GM10266 (cell line): ENCODE measurements around the gene LRP5.
A peak's percentile ranks its signal among the peaks of the same experiment; 100 is the strongest.

Source experiments
- DNase-seq: peaks from one replicate; pipeline ENCODE4 v3.0.0; 2012; ENCODE audit errors: extremely low spot score
- CTCF ChIP-seq: IDR thresholded peaks from 2 replicates; pipeline ENCODE4 v1.5.1; 2012; ENCODE audit warnings: mild to moderate bottlenecking, low read depth; ENCODE audit not compliant: control insufficient read depth, insufficient read depth; ENCODE audit errors: missing control alignments

LRP5 gene

DNA sequence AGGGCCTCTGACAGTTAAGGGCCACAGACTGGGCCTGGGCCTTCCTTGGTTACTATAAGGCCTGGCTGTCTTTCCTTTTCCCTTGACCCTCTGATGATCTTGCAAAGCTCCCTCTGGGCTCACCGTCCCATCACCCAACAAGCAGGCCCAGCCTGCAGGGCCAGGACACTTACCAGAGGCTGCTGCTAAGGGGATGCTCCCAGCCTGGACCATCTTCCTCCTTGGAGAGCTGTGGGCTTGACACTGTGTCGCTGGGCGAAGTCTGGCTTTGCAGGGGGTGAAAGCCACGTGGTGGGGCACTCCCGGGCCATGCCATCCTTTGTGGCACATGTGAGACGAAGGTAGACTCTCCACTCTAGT, 44.5 kb upstream of the LRP5 start:
- no peak for DNase-seq
- TF ChIP-seq CTCF = no peak

GRCh38 chr11:68269414-68270081, 42.8 kb upstream of the LRP5 start:
- no peak for DNase-seq
- TF ChIP-seq CTCF = no peak

GRCh38 chr11:68270196-68271022, 42.0 kb upstream of the LRP5 start:
- no peak for TF ChIP-seq CTCF
- no peak for DNase-seq

- DNase-seq = peak; percentile 79
- peak; percentile 46 for TF ChIP-seq CTCF
Observed at GRCh38 chr11:68271023-68271780, 41.2 kb upstream of the LRP5 start.

- no peak for TF ChIP-seq CTCF
- peak; percentile 97 for DNase-seq
Observed at GRCh38 chr11:68271781-68272608, 40.4 kb upstream of the LRP5 start, which contains the start of gene C11orf24. Gene C11orf24, minus strand, starts transcription at chr11:68271973. Its CDS starts 8,206 bp downstream, at chr11:68263767.

DNA sequence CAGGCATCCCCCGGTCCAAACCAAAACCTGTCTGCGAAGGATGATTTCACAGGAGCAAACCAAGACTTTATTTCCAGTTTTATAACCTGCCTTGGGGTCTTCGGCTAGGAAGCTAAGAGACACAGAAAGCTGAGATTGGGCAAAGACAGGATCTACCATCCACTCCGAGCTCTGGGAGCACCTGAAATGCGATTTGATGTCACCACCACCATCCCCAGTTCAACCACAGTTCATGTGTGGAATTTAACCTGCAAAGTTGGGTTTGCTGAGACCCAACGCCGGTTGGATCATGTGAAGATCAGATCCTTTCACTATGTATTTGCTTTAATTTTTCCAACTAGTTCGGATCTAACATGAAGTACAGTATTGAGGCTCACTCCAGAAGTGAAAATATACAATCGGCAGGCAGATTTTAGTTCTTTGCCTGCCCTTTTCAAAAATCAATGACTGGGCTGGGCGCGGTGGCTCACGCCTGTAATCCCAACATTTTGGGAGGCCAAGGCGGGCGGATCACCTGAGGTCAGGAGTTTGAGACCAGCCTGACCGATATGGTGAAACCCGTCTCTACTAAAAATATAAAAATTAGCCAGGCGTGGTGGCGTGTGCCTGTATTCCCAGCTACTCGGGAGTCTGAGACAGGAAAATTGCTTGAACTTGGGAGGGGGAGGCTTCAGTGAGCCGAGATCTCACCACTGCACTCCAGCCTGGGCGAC, 39.2 kb upstream of the LRP5 start:
- no peak for TF ChIP-seq CTCF
- no peak for DNase-seq
